NCI-H187 treated with DMSO at 0.1 percent for 48 hours (cell line): Measurements from ENCODE around the gene MED10.

Source experiments
- DNase-seq: peaks from one replicate; lab custom pipeline; 2025; lab: John Stamatoyannopoulos, UW

MED10 gene

GRCh38 chr5:6398570-6399230 is 20.4 kb upstream of the MED10 start:
- DNase-seq = no peak

GRCh38 chr5:6397536-6398269 is 19.4 kb upstream of the MED10 start:
- no peak for DNase-seq

- DNase-seq = no peak
Observed at GRCh38 chr5:6396836-6397535, 18.6 kb upstream of the MED10 start.

GRCh38 chr5:6396043-6396442 is 17.7 kb upstream of the MED10 start:
- no peak for DNase-seq

- DNase-seq = no peak
Observed at GRCh38 chr5:6395621-6396020, 17.3 kb upstream of the MED10 start.

- DNase-seq = no peak
Observed at GRCh38 chr5:6395102-6395445, 16.7 kb upstream of the MED10 start.

GRCh38 chr5:6394429-6395101 is 16.2 kb upstream of the MED10 start:
- no peak for DNase-seq

- no peak for DNase-seq
Observed at GRCh38 chr5:6393596-6394194, 15.3 kb upstream of the MED10 start.

GRCh38 chr5:6392561-6392960 is 14.2 kb upstream of the MED10 start:
- no peak for DNase-seq

GRCh38 chr5:6391151-6391550 is 12.8 kb upstream of the MED10 start:
- DNase-seq = no peak

- no peak for DNase-seq
Observed at GRCh38 chr5:6389946-6390530, 11.7 kb upstream of the MED10 start.

GRCh38 chr5:6389397-6389796 is 11.1 kb upstream of the MED10 start:
- no peak for DNase-seq

GRCh38 chr5:6387970-6388369 is 9.6 kb upstream of the MED10 start:
- no peak for DNase-seq

- DNase-seq = no peak
Observed at GRCh38 chr5:6386271-6386670, 7.9 kb upstream of the MED10 start.

- no peak for DNase-seq
Observed at GRCh38 chr5:6384856-6385255, 6.5 kb upstream of the MED10 start.

GRCh38 chr5:6383376-6383775 is 5.0 kb upstream of the MED10 start:
- DNase-seq = no peak

GRCh38 chr5:6379246-6379645 is 899 bp upstream of the MED10 start:
- no peak for DNase-seq

- no peak for DNase-seq
Observed at GRCh38 chr5:6378766-6379103, 388 bp upstream of the MED10 start.

GRCh38 chr5:6377582-6377904 is 804 bp downstream of the MED10 start:
- DNase-seq = no peak

- DNase-seq = no peak
Observed at GRCh38 chr5:6376974-6377520, 1.3 kb downstream of the MED10 start.

- no peak for DNase-seq
Observed at GRCh38 chr5:6373081-6373846, 5.1 kb downstream of the MED10 start.
